Testis (tissue), 3 donors: Measurements from ENCODE around the gene SIVA1. TPM values are rescaled to one million over a fixed set of nuclear protein-coding genes. Genes with fewer than 3 reads are reported as not detected.

ENCODE experiments used
- DNase-seq: peaks from one replicate; pipeline ENCODE4 v3.0.0-alpha.2; 2019
- H3K27ac ChIP-seq, 2 donors: fragments of 200-600 bp; sonication (generic); one replicate each; pipeline ENCODE4 v1.5.1; 2019
- H3K27me3 ChIP-seq: fragments of 200-600 bp; sonication (generic); one replicate; pipeline ENCODE4 v1.5.1; 2019
- H3K36me3 ChIP-seq: fragments of 200-600 bp; sonication (generic); one replicate; pipeline ENCODE4 v1.5.1; 2017; ENCODE audit warnings: low read depth; ENCODE audit errors: missing control alignments
- H3K4me1 ChIP-seq: fragments of 200-600 bp; sonication (generic); one replicate; pipeline ENCODE4 v1.5.1; 2019
- H3K4me3 ChIP-seq, 2 donors: fragments of 200-600 bp; sonication (generic); one replicate each; pipeline ENCODE4 v1.5.1; 2017 to 2019
- H3K9me3 ChIP-seq: fragments of 200-600 bp; sonication (generic); one replicate; pipeline ENCODE4 v1.5.1; 2017
- POLR2A ChIP-seq: fragments of 450-650 bp; IDR thresholded peaks from one replicate; pipeline ENCODE4 v1.6.1; 2017; ENCODE audit warnings: antibody characterized with exemption, mild to moderate bottlenecking, moderate library complexity
- WGBS, 2 donors: methylation state at CpG; one replicate each; pipeline ENCODE4 v1.1.5; 2018; 5-methylcytosine and 5-hydroxymethylcytosine counted together
- intact Hi-C: fragments of 100-400 bp; cut with DNase I; formaldehyde crosslinking; loops from one replicate; pipeline ENCODE4 v1.15.1; 2023; ENCODE audit warnings: low total_unique reads
- polyA plus RNA-seq: library from polyadenylated mRNA; stranded (reverse); fragments of 350-450 nt; fragmentation: Illumina TruSeq; extraction: RNeasy Lipid Tissue Mini Kit (QIAGEN cat#74804); gene quantifications from one replicate; pipeline ENCODE4 v1.2.3, GENCODE V29; 2014; ENCODE audit warnings: low read depth, low replicate concordance; ENCODE audit not compliant: insufficient read depth
- total RNA-seq, 2 donors: library from RNA; depleted of rRNA; stranded (reverse); fragments of >200 nt; gene quantifications; one replicate each; pipeline ENCODE4 v1.2.3, GENCODE V29; 2016
- TF ChIP-seq, protein P1 (sequence below), 3 experiments: fragments of 450-650 bp in 2 of 3; fragments of 200-600 bp in 1 of 3; sonication (generic) in 1 of 3; IDR thresholded peaks; one replicate each; pipeline ENCODE4 v1.5.1; 2016 to 2019; ENCODE audit warnings: antibody characterized with exemption in 3 of 3, mild to moderate bottlenecking in 2 of 3, moderate library complexity in 1 of 3

Gene SIVA1
- total and polyA plus RNA-seq, 3 donors from 2014 or later = 99.5 to 247 (median 236) TPM

DNA sequence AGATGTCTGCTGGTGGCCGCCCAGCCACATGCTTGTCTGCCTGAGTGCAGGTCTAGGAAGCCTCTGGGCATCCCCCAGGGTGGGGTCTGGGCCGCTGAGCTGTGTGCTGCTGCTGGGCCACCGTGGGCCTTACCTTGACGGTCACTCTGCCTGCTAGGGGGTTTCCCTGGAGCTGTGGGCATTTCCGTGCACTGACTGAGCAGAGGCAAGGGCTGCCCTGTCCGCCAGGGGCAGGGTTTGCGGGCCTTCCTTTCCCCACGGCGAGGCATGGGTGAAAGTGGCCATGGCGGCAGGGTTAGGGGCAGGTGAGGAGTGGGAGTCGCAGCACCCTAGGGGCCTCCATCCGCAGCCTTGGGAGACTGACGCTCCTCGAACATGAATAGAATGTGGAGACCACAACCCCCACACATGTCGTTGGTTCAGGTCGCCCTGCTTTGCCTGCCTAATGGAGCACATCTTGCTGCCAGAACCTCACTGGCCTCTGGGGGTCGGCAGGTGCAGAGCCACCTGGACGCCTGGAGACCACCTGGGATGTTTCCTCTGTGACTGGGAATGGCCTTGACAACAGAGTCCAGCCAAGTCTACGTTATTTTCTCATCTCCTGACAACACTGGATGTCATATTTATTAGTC, 50.4 kb downstream of the SIVA1 start:
- peaks cover 21% of the 10 kb centered on the region for H3K4me1 ChIP-seq
- H3K4me3 ChIP-seq = no peak overlapping the region
- TF ChIP-seq, protein P1, sequence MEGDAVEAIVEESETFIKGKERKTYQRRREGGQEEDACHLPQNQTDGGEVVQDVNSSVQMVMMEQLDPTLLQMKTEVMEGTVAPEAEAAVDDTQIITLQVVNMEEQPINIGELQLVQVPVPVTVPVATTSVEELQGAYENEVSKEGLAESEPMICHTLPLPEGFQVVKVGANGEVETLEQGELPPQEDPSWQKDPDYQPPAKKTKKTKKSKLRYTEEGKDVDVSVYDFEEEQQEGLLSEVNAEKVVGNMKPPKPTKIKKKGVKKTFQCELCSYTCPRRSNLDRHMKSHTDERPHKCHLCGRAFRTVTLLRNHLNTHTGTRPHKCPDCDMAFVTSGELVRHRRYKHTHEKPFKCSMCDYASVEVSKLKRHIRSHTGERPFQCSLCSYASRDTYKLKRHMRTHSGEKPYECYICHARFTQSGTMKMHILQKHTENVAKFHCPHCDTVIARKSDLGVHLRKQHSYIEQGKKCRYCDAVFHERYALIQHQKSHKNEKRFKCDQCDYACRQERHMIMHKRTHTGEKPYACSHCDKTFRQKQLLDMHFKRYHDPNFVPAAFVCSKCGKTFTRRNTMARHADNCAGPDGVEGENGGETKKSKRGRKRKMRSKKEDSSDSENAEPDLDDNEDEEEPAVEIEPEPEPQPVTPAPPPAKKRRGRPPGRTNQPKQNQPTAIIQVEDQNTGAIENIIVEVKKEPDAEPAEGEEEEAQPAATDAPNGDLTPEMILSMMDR (IDR thresholded peaks at IDR 0.05) = no peak
- TF ChIP-seq POLR2A = no peak
- no peaks in the 10 kb centered on the region for H3K9me3 ChIP-seq
- no peak overlapping the region for H3K27ac ChIP-seq
- WGBS, 2 donors = 78 to 86% methylated on average over 4 to 18 of the region's 19 CpGs
- no peaks in the 10 kb centered on the region for H3K27me3 ChIP-seq
- intact Hi-C loops = no loop called here
- no peaks in the 10 kb centered on the region for H3K36me3 ChIP-seq
- DNase-seq = no peak

- no peak for DNase-seq
- peaks cover 21% of the 10 kb centered on the region for H3K4me1 ChIP-seq
These were observed 51.0 kb downstream of the SIVA1 start for GRCh38 chr14:104803912-104804410.

DNA sequence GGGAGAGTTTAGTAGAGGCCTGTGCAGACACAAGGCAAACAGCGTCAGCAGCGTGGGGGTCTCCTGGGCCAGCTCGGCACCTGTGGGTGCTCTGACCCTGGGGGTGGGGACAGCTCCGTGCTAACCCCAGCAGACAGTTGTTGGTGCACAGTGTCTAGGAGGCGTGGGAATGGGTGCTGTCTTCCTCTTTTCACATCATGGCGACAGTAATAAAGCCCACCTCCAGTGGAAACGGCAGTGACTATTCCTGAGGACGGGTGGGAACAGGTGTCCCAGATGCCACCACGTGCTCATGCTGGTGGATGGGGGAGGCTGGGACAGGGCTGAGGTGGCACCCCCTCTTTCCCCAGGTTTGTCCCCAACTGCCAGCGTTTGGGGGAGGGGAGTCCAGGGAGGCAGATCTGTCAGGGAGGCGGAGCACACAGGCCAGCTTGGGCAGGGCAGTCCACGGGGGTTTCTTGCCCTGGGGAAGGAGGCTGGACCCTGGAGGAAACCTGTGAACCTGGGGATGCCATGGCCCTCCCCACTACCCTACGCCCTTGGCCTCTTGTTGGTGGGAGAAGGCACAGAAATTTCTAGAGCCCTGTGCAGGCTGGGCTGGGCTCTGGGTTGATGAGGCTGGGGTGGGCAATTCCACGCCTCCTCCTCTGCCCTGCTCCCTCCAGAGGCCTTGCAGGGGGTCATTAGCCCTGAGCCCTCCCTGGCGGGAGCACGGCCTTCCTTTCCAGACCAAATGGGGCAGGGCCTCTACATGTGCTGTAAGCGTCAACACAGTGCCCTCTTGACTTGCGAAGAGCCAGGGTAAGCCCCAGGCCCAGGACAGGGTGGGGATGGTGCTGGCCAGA, 51.8 kb downstream of the SIVA1 start:
- intact Hi-C loops = no loop called here
- Histone ChIP-seq H3K4me1 (peaks cover 15% of the 10 kb centered on the region), H3K27ac (no peak overlapping the region), H3K9me3 (no peaks in the 10 kb centered on the region), H3K4me3 (no peak overlapping the region), H3K36me3 (no peaks in the 10 kb centered on the region), H3K27me3 (no peaks in the 10 kb centered on the region)
- TF ChIP-seq, protein P1 (IDR thresholded peaks at IDR 0.05) = no peak
- TF ChIP-seq POLR2A = no peak
- DNase-seq = no peak
- 87 to 91% methylated on average over 14 to 18 of the region's 18 CpGs for WGBS, 2 donors

More at GRCh38 chr14:104803912-104804410, 51.0 kb downstream of the SIVA1 start:
- 81 to 87% methylated on average over 6 to 15 of the region's 15 CpGs for WGBS, 2 donors
- TF ChIP-seq, protein P1 (IDR thresholded peaks at IDR 0.05) = no peak
- TF ChIP-seq POLR2A = no peak
- intact Hi-C loops = no loop called here
- no peaks in the 10 kb centered on the region for H3K27me3 ChIP-seq
- H3K36me3 ChIP-seq = no peaks in the 10 kb centered on the region
- no peak overlapping the region for H3K27ac ChIP-seq
- H3K4me3 ChIP-seq = no peak overlapping the region
- H3K9me3 ChIP-seq = no peaks in the 10 kb centered on the region

DNA sequence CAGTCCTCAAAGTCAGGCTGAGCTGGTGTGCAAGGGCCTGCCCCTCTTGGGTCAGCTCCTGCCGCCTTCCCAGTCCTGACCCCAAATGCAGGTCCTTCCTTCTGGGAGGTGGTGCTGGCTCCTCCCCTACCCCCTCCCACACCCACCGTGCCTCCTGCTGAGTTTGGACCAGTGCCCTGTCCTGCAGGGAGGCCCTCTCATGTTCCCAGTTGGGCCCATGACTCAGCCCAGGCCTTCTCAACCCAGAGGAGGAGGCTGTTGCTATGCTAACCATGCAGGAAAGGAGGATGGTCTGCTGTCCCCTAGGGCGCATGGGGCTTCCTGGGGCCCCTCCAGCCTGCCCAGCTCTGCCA, 52.4 kb downstream of the SIVA1 start:
- no peaks in the 10 kb centered on the region for H3K36me3 ChIP-seq
- TF ChIP-seq, protein P1 (IDR thresholded peaks at IDR 0.05) = no peak
- no peaks in the 10 kb centered on the region for H3K9me3 ChIP-seq
- H3K27ac ChIP-seq = no peak overlapping the region
- H3K4me1 ChIP-seq = peaks cover 11% of the 10 kb centered on the region
- 49% methylated on average over 3 of the region's 3 CpGs; no CpG with 5 or more reads in 1 of the 2 donors for WGBS, 2 donors
- H3K27me3 ChIP-seq = no peaks in the 10 kb centered on the region
- DNase-seq = no peak
- intact Hi-C loops = no loop called here
- H3K4me3 ChIP-seq = no peak overlapping the region
